Memory B cell (primary cell): ENCODE data around the gene NOSIP.

Experiments used
- ATAC-seq: fragments of 150-1000 bp; cut with Tn5 transposase; 2 replicates; pipeline ENCODE4 v1.10.0; 2021; ENCODE audit warnings: low read depth, mild to moderate bottlenecking, moderate library complexity
- DNase-seq, 2 donors: peaks; one replicate each; pipeline ENCODE4 v3.0.0; 2022; ENCODE audit warnings: low spot score in 2 of 2
- H3K27ac Mint-ChIP-seq: one replicate; pipeline ENCODE4 v1.8.0; 2022; ENCODE audit warnings: mild to moderate bottlenecking, moderate library complexity, mixed read lengths
- H3K27me3 Mint-ChIP-seq: one replicate; pipeline ENCODE4 v1.8.0; 2022; ENCODE audit warnings: mixed read lengths
- H3K36me3 Mint-ChIP-seq: one replicate; pipeline ENCODE4 v1.8.0; 2022; ENCODE audit warnings: mild to moderate bottlenecking, mixed read lengths
- H3K4me1 Mint-ChIP-seq: one replicate; pipeline ENCODE4 v1.8.0; 2022; ENCODE audit warnings: mixed read lengths
- H3K4me3 Mint-ChIP-seq: one replicate; pipeline ENCODE4 v1.8.0; 2022; ENCODE audit warnings: mild to moderate bottlenecking, moderate library complexity, mixed read lengths
- H3K9me3 Mint-ChIP-seq: one replicate; pipeline ENCODE4 v1.8.0; 2022; ENCODE audit warnings: mixed read lengths

Gene NOSIP

GRCh38 chr19:49570997-49571676, 9.2 kb downstream of the NOSIP start:
- Mint-ChIP-seq H3K9me3 (no peaks in the 10 kb centered on the region), H3K27ac (peak overlapping the region; percentile 35), H3K27me3 (no peaks in the 10 kb centered on the region), H3K4me1 (peaks cover 18% of the 10 kb centered on the region), H3K4me3 (no peak overlapping the region), H3K36me3 (peaks cover 2% of the 10 kb centered on the region)
- no peak for DNase-seq
- no peak for ATAC-seq

- DNase-seq, result peak; percentile 52 to 75
- peak overlapping the region; percentile 73 for H3K27ac Mint-ChIP-seq
- H3K4me3 Mint-ChIP-seq, result peak overlapping the region; percentile 8
- H3K4me1 Mint-ChIP-seq, result peaks cover 19% of the 10 kb centered on the region
- H3K9me3 Mint-ChIP-seq, result no peaks in the 10 kb centered on the region
- H3K27me3 Mint-ChIP-seq, result no peaks in the 10 kb centered on the region
- peak; percentile 71 for ATAC-seq
- H3K36me3 Mint-ChIP-seq, result peaks cover 2% of the 10 kb centered on the region
Observed at GRCh38 chr19:49570138-49570856, 10.1 kb downstream of the NOSIP start.

DNA sequence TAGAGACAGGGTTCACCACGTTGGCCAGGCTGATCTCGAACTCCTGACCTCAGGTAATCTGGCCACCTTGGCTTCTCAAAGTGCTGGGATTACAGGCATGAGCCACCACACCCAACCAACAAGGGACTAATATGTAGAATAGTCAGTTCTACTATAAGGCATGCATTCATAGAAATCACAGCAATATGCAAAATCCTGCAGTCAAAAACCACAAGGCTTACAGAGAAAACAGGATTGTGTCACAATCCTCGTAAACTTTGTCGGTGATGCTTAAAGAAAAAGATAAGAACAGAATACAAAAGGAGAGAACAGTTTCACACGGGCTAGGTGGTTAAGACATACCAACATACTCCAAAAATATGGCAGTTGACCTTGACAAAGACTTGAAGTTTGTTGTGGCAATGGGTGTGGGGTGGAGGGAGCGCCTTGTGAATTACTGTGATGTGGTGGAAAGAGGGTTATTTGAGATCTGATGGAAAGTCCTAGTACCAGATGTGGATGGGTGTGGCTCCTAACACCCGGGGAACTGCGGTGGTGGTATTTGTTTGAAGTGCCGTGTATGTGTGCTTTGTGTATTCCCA, 12.4 kb downstream of the NOSIP start:
- Mint-ChIP-seq H3K27ac (peak overlapping the region; percentile 91), H3K4me3 (peak overlapping the region; percentile 43), H3K36me3 (no peaks in the 10 kb centered on the region), H3K9me3 (no peaks in the 10 kb centered on the region), H3K4me1 (peaks cover 25% of the 10 kb centered on the region), H3K27me3 (no peaks in the 10 kb centered on the region)
- peak in 1 of 2 donors; percentile 19 for DNase-seq
- peak; percentile 80 for ATAC-seq

GRCh38 chr19:49566302-49566701, 14.1 kb downstream of the NOSIP start:
- no peaks in the 10 kb centered on the region for H3K27me3 Mint-ChIP-seq
- H3K36me3 Mint-ChIP-seq, result no peaks in the 10 kb centered on the region
- H3K9me3 Mint-ChIP-seq, result no peaks in the 10 kb centered on the region
- DNase-seq (no peak), ATAC-seq (no peak)
- H3K4me3 Mint-ChIP-seq, result no peak overlapping the region
- H3K4me1 Mint-ChIP-seq, result peaks cover 26% of the 10 kb centered on the region
- no peak overlapping the region for H3K27ac Mint-ChIP-seq

DNA sequence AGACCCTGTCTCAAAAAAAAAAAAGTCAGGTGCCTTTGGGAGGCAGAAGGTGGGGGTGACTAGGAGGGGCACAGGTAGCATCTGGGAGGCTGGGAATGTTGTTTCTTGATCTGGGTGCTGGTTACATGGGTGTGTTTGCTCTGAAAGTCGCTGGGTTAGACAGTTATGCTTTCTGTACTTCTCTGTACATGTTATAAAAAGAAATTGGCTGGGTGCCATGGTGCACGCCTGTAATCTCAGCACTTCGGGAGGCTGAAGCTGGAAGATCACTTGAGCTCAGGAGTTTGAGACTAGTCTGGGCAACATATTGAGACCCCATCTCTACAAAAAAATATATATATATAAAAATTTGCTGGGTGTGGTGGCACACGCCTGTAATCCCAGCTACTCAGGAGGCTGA, 15.1 kb downstream of the NOSIP start:
- Mint-ChIP-seq H3K4me3 (no peak overlapping the region), H3K9me3 (no peaks in the 10 kb centered on the region), H3K36me3 (no peaks in the 10 kb centered on the region), H3K4me1 (peaks cover 29% of the 10 kb centered on the region), H3K27me3 (no peaks in the 10 kb centered on the region), H3K27ac (no peak overlapping the region)
- DNase-seq (no peak), ATAC-seq (no peak)

GRCh38 chr19:49564616-49565045, 15.7 kb downstream of the NOSIP start:
- DNase-seq (no peak), ATAC-seq (no peak)
- Mint-ChIP-seq H3K4me3 (no peak overlapping the region), H3K36me3 (peaks cover under 1% of the 10 kb centered on the region), H3K4me1 (peaks cover 32% of the 10 kb centered on the region), H3K27ac (peak overlapping the region; percentile 37), H3K27me3 (no peaks in the 10 kb centered on the region), H3K9me3 (no peaks in the 10 kb centered on the region)

GRCh38 chr19:49560358-49560900, 19.9 kb downstream of the NOSIP start:
- DNase-seq, result no peak
- Mint-ChIP-seq H3K27me3 (no peaks in the 10 kb centered on the region), H3K4me1 (peaks cover 23% of the 10 kb centered on the region), H3K9me3 (no peaks in the 10 kb centered on the region), H3K4me3 (peak overlapping the region; percentile 43), H3K36me3 (peaks cover 19% of the 10 kb centered on the region), H3K27ac (peak overlapping the region; percentile 84)
- ATAC-seq, result peak; percentile 59

DNA sequence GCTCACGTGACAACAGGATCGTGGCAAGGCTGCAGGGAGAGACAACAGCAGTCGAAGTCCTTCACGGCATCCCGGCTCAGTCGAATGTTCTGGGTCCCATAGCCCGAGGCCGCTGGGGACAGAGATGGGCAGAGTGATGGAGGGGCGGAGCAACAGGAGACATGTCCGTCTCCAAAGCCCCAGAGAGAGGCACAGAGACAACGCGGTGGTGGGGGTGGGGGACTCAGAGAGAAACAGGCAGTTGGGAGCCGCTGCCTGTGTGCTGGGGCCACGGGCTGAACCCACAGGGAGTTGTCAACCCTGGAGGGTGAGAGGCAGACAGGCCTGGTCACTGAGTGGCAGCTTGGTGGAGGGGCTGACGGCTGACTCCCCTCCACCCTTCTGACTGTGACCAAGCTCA, 20.4 kb downstream of the NOSIP start:
- no peak for ATAC-seq
- Mint-ChIP-seq H3K4me3 (no peak overlapping the region), H3K9me3 (no peaks in the 10 kb centered on the region), H3K36me3 (peaks cover 21% of the 10 kb centered on the region), H3K27ac (no peak overlapping the region), H3K4me1 (peaks cover 19% of the 10 kb centered on the region), H3K27me3 (no peaks in the 10 kb centered on the region)
- no peak for DNase-seq

- H3K4me3 Mint-ChIP-seq, result no peak overlapping the region
Observed at GRCh38 chr19:49559443-49559842, 20.9 kb downstream of the NOSIP start.

DNA sequence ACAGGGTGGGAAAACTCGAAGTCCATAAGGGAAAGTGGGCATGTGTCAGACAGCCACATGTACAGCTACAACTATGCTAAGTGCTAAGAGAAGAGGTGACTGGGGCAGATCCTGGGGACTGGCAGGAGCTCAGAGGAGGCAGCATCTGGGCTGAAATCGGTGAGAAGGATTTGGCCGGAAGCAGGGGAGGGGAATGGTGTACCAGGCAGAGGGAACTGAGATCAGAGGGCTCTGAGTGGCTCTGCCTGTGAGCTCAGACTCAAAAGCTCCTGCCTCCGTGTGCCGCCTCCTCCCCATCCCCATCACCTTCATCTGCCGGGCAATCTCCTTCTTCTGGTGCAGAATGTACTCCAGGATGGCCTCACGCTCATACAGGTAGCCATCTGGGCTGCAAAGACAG, 21.8 kb downstream of the NOSIP start:
- Mint-ChIP-seq H3K4me1 (peaks cover 24% of the 10 kb centered on the region), H3K27me3 (no peaks in the 10 kb centered on the region), H3K36me3 (peaks cover 25% of the 10 kb centered on the region), H3K9me3 (no peaks in the 10 kb centered on the region), H3K4me3 (no peak overlapping the region), H3K27ac (no peak overlapping the region)
- no peak for ATAC-seq
- DNase-seq, result no peak

More at GRCh38 chr19:49559443-49559842, 20.9 kb downstream of the NOSIP start:
- H3K9me3 Mint-ChIP-seq, result no peaks in the 10 kb centered on the region
- H3K27me3 Mint-ChIP-seq, result no peaks in the 10 kb centered on the region
- H3K4me1 Mint-ChIP-seq, result peaks cover 21% of the 10 kb centered on the region
- DNase-seq (no peak), ATAC-seq (no peak)
- H3K36me3 Mint-ChIP-seq, result peaks cover 25% of the 10 kb centered on the region
- no peak overlapping the region for H3K27ac Mint-ChIP-seq

- DNase-seq (no peak), ATAC-seq (no peak)
- no peaks in the 10 kb centered on the region for H3K9me3 Mint-ChIP-seq
- peaks cover 25% of the 10 kb centered on the region for H3K36me3 Mint-ChIP-seq
- H3K4me3 Mint-ChIP-seq, result no peak overlapping the region
- H3K4me1 Mint-ChIP-seq, result peaks cover 22% of the 10 kb centered on the region
- no peaks in the 10 kb centered on the region for H3K27me3 Mint-ChIP-seq
- no peak overlapping the region for H3K27ac Mint-ChIP-seq
Observed at GRCh38 chr19:49557641-49558325, 22.6 kb downstream of the NOSIP start.

GRCh38 chr19:49556412-49557398, 23.7 kb downstream of the NOSIP start:
- peaks cover 22% of the 10 kb centered on the region for H3K4me1 Mint-ChIP-seq
- H3K36me3 Mint-ChIP-seq, result peaks cover 25% of the 10 kb centered on the region
- H3K27me3 Mint-ChIP-seq, result no peaks in the 10 kb centered on the region
- no peak overlapping the region for H3K4me3 Mint-ChIP-seq
- ATAC-seq (no peak), DNase-seq (no peak)
- H3K9me3 Mint-ChIP-seq, result no peaks in the 10 kb centered on the region
- no peak overlapping the region for H3K27ac Mint-ChIP-seq
